BE2C (cell line): ENCODE results near the gene NOL4L.
A peak's percentile ranks its signal among the peaks of the same experiment; 100 is the strongest.

Experiments
- DNase-seq: peaks from one replicate; pipeline ENCODE4 v3.0.0-alpha.2; 2020
- H3K27me3 ChIP-seq: fragments of 250-450 bp; sonication (Bioruptor Pico); 2 replicates; pipeline ENCODE4 v1.5.1; 2020; ENCODE audit warnings: mild to moderate bottlenecking
- H3K36me3 ChIP-seq: fragments of 250-450 bp; sonication (Bioruptor Pico); 2 replicates; pipeline ENCODE4 v1.5.1; 2020; ENCODE audit warnings: mild to moderate bottlenecking
- H3K4me1 ChIP-seq: fragments of 250-450 bp; sonication (Bioruptor Pico); 2 replicates; pipeline ENCODE4 v1.5.1; 2020
- H3K4me3 ChIP-seq: 2 replicates; pipeline ENCODE4 v1.5.1; 2011; ENCODE audit warnings: low read depth, low read length
- H3K9me3 ChIP-seq: fragments of 250-450 bp; sonication (Bioruptor Pico); 2 replicates; pipeline ENCODE4 v1.5.1; 2020
- TF ChIP-seq, protein P1 (sequence below): IDR thresholded peaks from 2 replicates; pipeline ENCODE4 v1.5.1; 2012; ENCODE audit warnings: mild to moderate bottlenecking, low read depth, low read length

Gene NOL4L

DNA sequence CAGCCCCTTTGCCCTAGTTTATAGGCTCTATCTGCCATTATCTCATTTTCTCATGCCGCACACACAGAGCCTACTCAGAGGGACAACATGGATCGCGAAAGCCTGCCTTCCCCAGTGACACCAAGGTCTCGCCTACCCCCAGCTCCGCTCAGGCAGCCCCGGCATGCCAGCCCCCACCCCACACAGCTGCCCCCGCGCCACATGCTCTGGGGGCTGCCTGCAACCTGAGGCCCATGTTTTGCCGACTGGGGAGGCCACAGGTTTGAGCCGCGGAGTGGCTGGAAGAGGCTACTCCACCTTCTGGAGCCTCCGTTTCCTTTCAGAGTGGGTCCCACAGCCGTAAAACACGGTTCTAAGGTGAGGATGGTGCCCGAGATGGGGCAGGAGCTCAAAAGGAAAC is 124.9 kb downstream of the NOL4L start:
- DNase-seq = no peak
- no peaks in the 10 kb centered on the region for H3K9me3 ChIP-seq
- peaks cover 28% of the 10 kb centered on the region for H3K4me1 ChIP-seq
- H3K4me3 ChIP-seq = no peak overlapping the region
- no peaks in the 10 kb centered on the region for H3K27me3 ChIP-seq
- peaks cover 23% of the 10 kb centered on the region for H3K36me3 ChIP-seq
- TF ChIP-seq, protein P1, sequence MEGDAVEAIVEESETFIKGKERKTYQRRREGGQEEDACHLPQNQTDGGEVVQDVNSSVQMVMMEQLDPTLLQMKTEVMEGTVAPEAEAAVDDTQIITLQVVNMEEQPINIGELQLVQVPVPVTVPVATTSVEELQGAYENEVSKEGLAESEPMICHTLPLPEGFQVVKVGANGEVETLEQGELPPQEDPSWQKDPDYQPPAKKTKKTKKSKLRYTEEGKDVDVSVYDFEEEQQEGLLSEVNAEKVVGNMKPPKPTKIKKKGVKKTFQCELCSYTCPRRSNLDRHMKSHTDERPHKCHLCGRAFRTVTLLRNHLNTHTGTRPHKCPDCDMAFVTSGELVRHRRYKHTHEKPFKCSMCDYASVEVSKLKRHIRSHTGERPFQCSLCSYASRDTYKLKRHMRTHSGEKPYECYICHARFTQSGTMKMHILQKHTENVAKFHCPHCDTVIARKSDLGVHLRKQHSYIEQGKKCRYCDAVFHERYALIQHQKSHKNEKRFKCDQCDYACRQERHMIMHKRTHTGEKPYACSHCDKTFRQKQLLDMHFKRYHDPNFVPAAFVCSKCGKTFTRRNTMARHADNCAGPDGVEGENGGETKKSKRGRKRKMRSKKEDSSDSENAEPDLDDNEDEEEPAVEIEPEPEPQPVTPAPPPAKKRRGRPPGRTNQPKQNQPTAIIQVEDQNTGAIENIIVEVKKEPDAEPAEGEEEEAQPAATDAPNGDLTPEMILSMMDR = no peak

DNA sequence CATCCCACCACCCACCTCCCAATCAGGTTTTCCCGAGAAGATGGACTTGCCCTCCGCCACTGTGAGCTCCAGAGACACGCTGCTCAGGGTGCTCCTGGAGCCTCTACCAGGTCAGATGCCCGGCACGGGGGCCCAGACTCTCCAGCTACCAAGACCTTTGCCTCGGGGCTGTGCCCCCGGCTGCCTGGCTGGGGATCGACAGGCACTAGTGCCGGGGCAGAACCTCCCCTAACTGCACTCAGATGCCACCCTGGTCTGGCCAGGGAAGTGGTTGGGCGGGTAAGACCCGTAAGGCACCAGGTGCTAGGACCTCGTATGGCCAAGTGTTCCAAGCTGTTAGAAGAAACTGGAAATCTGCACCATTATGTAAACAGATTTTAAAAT is 126.3 kb downstream of the NOL4L start:
- no peaks in the 10 kb centered on the region for H3K27me3 ChIP-seq
- no peak for DNase-seq
- peaks cover 21% of the 10 kb centered on the region for H3K4me1 ChIP-seq
- H3K36me3 ChIP-seq = peaks cover 21% of the 10 kb centered on the region
- H3K9me3 ChIP-seq = no peaks in the 10 kb centered on the region
- TF ChIP-seq, protein P1 = no peak
- H3K4me3 ChIP-seq = no peak overlapping the region

DNA sequence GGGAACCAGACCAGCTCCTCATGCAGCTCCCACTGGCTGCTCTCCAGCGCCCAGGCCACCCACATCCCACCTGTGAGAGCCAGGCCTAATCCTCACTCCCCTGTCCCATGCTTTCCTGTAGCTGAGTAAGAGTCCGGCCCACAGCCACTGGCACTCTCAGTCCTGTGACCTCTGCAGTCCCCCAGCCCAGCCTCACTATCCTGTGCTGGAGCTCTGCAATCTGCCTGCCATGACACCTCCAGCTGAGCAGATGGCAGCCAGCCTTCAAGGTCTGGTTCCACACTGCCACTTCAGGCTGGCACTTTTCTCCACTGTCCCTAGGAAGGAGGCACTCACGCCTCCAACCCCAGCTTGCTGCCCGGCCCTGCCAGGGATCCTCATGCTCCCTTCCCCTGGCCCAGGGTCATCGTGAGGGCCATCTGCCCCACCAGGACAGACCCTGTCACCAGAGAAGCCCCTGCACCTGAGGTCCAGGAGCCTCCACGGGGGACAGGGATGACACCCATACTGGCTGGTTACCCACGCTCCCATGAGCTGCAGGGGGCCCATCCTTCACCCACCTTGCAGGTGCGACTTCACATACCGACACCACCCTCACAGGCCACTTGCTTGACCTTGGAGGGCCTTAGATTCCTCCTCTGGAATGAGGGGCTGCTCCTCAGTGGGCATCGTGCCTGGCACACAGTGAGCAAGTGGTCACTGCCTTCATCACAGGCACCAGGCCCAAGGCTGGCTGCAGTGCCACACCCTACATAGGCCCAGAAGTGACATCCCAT is 126.9 kb downstream of the NOL4L start:
- Histone ChIP-seq H3K4me1 (peaks cover 20% of the 10 kb centered on the region), H3K27me3 (no peaks in the 10 kb centered on the region), H3K36me3 (peaks cover 26% of the 10 kb centered on the region), H3K9me3 (no peaks in the 10 kb centered on the region), H3K4me3 (peak overlapping the region; percentile 48)
- DNase-seq = no peak
- TF ChIP-seq, protein P1 = no peak

DNA sequence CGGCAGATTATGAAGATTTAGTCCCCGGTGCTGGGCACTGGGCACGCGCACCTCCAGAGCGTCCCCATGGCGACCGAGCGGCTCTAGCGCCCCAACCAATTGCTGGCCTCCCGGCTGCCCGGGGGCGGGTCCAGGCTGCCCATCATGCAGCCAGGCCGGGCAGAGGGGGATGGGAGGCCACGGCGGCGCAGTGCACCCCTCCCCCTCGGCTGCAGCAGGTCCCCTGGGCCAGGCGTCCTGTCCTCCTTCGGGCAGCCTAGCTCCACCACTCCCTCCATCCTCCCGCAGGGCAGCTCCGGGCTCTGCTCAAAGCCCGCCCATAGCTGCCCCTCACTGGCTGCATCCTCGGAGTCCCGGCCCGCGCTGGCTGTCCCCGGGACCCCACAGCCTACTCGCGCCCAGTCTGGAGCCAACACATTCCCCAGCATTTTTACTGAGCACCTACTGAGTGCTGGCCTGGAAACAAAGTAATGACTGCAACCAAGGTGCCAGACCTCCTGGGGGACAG is 127.6 kb downstream of the NOL4L start:
- Histone ChIP-seq H3K4me1 (peaks cover 20% of the 10 kb centered on the region), H3K36me3 (peaks cover 29% of the 10 kb centered on the region), H3K4me3 (peak overlapping the region; percentile 48), H3K27me3 (no peaks in the 10 kb centered on the region), H3K9me3 (no peaks in the 10 kb centered on the region)
- peak; percentile 98 for DNase-seq
- TF ChIP-seq, protein P1 = no peak

DNA sequence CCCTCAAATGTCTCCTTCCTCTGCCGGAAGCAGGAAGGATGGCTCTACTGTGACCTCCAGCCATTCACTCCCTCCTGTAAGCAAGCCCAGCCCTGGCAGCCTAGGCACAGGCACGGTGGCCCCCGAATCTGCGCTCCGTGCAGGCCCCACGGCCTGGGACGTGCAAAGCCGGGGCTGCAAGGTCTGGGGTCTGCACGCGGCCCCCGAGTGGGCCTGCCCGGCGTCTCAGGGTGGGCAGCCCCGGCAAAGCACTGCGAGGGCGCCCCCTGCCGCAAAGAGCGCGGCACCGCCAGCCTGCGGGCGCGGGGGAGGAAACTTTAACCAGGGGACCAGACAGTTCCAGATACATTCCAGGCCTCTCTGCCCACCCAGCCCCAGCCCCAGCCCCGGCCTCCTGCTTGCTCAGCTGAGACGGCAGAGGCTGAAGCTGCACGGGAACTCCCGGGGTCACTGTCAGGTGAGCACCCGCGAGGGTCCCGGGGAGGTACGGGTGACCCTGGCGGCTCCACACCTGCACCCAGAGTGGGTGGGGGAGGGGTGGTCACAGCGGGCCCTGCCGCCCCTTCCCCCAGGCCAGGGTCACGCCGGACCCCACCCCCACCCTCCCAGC is 128.2 kb downstream of the NOL4L start:
- peak; percentile 95 for DNase-seq
- Histone ChIP-seq H3K4me3 (peak overlapping the region; percentile 48), H3K9me3 (no peaks in the 10 kb centered on the region), H3K27me3 (no peaks in the 10 kb centered on the region), H3K36me3 (peaks cover 32% of the 10 kb centered on the region), H3K4me1 (peaks cover 20% of the 10 kb centered on the region)
- TF ChIP-seq, protein P1 = peak; percentile 79
